HG03354 (cell line): ENCODE data around the gene COPS6.

Experiments
- ATAC-seq: cut with Tn5 transposase; IDR thresholded peaks from one replicate; pipeline ENCODE4 v1.9.1; 2021; ENCODE audit warnings: mild to moderate bottlenecking; ENCODE audit not compliant: unreplicated experiment, poor library complexity, severe bottlenecking

The COPS6 gene

DNA sequence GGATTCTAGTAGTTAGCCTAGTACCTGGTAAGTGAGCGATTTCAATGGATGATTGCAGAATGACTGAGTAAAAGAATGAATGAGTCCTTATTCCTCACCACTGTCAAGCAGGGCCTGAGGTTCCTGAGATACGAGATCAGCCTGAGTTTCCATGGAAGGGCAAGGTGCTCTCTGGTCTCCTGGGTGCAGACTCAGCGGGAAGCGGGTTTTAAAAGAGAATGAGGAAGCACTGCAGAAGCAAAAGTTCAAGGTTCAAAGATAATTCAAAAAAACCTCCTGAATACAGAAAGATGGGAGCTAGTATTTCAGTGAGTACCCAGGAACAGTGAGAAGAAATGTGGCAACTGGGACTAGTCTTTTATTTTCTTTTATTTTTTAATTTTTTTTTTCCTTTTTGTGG lies 11.6 kb upstream of the COPS6 start:
- no peak for ATAC-seq

DNA sequence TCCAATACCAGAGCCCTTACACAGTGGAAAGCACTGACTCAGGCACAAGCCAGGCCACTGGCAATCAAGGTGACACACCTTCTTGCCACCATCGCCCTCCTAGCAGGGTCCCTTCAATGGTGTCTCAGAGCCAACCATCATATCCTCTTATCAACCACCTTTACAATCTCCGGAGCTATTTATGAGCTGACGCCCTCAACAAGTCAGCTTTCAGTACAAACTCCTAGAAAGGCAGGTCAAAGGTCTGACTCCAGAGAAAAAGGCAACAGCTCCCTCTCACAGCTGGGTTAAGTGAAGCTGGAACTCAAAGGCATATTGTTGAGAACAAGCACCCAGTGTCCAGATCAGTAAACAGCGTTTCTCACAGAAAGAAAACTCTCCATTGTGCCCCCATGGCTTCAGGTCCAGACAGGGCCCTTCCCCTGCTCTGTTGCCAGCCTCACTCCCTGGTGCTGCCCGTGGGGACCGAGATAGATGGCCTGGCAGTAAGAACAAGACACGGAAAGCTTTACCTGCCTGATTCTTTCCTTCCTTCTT lies 9.7 kb upstream of the COPS6 start:
- no peak for ATAC-seq

DNA sequence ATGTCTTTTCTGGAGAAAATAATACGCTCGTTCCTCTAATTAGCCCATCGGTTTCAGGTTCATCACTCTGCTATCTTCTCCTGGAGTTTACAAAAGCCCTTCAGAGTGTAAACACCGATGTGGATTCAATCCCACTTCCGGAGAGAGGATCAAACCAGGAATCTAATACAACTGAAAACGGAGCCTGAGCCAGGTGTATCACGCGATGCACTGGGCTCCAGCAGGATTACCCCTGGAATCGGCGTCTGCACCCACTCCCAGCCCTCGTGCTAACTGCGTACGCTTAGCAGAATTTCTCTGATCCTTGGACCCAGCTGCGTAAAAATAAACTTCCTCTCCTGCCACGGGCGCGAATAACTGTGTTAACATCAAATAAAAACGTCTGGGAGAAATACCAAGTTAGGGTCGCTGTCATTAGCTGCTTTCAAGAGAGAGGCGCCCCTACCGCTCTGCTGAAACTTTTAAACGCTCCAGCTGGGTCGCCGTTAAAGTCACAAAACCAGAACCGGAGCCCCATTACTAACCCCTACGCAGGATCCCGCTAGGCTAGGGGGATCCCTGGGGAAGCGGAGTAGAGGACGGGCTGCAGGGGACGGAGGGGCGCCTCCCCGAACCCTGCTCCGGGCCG lies 7.7 kb upstream of the COPS6 start:
- no peak for ATAC-seq

DNA sequence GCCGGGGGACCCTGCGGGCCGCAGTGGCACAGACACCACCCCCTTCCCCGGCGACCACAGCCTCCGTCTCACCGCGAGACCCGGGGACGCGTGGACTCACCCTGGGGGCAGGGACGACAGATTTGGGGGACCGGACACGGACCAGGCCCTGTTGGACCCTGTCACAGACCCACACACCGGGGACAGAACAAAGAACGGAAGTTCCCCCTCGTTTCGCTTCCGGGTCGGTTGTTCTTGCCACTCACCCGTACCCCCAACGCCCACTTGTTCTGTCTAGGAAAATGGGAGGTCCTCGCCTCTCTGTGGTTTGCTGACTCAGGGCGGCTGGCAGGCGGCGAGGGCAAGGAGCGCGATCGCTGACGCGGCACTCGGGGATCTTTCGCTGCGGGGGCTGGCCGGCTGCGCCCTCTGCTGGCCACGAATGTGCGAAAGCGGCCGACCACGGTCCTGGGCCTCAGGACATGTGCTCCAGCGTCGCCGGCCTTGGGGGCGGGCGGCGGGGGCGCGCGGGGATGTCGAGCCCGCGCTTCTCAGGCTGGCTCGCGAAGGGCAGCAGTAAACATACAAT lies 7.2 kb upstream of the COPS6 start, which contains the start of gene ZNF3:
Gene ZNF3, minus strand, starts transcription at position 189 of the 568 bp plus-strand sequence. CDS start 4,366 bp downstream, outside the sequence.
- ATAC-seq, result peak; percentile 87

DNA sequence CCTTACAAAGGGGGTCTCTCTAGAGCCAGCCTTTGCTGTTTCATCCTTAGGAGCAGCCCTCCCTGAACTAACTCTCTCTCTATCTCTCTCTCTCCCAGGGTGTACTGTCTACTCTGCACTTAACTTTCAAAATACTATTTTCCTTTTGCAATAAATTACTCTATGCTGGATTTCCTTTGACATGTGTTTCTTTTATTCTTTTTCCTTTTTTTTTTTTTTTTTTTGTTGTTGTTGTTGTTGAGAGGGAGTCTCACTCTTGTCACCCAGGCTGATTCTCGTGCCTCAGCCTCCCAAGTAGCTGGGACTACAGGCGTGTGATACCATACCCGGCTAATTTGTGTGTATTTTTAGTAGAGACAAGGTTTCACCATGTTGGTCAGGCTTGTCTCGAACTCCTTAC lies 5.8 kb upstream of the COPS6 start:
- ATAC-seq, result no peak

DNA sequence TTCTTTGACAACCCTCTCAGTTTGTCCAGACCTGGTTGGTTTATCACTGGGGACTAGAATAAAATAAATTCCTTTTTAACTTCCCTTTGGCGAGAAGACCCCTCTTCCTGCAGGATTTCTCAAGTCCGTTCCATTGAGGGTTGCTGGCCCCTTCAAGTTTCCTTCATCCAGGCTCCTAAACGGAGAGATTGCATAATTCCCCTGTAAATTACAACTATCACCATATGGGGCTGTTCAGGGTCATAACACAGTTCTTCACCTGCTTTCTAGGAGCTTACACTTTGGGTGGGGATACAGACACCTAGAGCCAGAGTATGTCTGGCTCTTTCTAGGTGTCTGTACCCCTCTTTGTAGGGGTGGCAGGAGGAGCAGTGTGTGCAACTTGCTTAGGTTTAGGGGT lies 3.3 kb upstream of the COPS6 start:
- ATAC-seq, result no peak

DNA sequence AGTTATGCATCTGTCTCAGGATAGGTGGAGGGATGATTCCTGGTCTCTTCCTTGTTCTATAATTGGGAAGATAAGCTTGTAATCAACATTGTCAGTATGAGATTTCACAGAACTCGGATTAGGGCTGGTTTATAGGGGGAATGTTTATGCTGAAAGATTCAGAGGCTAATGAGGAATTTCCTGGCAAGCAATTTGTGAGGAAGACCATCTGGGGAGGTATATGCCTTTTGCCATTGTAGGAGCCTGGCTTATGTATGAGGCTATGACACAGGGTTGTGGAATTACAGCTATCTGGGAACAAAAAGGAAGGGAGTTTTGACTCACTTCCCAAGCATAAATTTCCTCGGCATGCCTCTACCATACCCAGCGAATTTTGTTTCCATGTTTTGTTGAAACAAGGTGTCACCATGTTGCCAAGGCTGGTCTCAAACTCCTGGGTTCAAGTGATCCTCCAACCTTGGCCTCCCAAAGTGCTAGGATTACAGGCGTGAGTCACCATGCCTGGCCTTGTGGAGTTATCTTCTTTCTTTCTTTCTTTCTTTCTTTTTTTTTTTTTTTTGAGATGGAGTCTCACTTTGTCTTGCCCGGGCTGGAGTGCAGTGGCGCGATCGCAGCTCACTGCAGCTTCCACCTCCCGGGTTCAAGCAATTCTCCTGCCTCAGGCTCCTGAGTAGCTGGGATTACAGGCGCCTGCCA lies 1.6 kb upstream of the COPS6 start:
- no peak for ATAC-seq

DNA sequence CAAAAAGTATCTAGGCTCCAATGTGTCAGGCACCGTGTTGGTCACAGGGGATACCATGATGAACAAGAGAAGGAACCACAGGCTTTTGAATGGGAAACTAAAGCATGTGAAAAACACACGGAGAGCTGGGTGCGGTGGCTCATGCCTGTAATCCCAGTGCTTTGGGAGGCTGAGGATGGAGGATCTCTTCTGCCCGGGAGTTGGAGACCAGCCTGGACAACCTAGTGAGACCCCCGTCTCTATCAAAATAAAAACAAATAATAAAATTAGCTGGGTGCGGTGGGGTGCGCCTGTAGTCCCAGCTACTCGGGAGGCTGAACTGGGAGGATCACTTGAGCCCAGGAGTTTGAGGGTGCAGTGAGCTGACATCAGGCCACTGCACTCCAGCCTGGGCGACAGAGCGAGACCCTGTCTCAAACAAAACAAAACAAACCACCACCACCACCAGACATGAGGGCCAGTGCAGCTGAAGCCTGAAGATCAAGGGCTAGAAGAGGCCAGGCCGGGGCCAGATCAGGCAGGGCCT lies 611 bp upstream of the COPS6 start:
- no peak for ATAC-seq

DNA sequence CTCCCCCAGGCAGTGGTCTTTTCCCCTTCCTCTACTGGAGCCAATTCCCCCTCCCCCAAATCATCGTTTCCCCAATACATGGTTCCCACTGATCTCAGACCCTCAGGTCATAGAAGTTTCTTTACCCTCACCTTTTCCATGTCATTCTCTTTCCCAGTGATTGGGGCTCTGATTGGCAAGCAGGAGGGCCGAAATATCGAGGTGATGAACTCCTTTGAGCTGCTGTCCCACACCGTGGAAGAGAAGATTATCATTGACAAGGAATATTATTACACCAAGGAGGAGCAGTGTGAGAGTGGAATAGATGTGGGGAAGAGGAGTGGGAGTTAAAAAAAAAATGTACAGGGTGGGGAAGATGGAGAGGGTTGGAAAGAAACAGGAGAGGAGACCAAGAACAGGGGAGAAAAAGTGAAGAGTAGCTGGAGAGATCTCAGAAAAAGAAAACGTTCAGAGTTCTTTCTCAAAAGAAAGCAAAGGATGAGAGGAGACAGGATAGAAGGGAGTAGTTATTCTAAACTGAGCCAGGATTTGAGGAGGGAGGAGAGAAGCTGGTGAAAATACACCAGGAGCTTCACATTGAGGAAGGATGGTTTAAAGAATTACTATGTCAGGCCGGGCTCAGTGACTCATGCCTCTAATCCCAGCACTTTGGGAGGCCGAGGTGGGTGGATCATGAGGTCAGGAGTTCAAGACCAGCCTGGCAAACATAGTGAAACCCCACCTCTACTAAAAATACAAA lies 858 bp downstream of the COPS6 start:
- no peak for ATAC-seq

DNA sequence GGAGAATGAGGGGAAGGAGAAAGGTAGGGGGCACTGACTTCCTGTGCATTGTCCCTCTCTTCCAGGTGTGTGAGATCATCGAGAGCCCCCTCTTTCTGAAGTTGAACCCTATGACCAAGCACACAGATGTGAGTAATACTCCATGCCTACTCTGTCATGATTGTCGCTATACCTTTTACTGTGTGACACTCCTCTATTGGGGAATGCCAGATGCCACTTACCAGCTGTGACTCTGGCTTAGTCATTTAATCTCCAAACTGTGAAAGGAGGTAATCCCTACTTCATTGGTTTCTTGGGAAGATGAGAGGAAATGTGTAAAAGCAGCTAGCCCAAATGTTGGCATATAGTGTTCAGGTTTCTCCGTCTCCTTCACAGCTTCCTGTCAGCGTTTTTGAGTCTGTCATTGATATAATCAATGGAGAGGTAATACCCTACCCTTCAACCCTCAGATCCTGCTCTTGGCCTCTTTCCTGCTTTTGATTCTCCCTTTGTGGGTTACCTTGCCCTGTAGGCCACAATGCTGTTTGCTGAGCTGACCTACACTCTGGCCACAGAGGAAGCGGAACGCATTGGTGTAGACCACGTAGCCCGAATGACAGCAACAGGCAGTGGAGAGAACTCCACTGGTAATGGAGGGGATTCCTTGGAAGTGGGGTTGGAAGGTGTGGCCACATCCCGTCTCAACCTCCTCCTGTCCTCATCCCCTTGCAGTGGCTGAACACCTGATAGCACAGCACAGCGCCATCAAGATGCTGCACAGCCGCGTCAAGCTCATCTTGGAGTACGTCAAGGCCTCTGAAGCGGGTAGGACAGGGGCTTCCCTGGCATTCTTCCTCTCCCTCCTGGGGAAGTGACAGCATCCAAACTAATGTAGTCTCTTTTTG lies 2.0 kb downstream of the COPS6 start:
- no peak for ATAC-seq

DNA sequence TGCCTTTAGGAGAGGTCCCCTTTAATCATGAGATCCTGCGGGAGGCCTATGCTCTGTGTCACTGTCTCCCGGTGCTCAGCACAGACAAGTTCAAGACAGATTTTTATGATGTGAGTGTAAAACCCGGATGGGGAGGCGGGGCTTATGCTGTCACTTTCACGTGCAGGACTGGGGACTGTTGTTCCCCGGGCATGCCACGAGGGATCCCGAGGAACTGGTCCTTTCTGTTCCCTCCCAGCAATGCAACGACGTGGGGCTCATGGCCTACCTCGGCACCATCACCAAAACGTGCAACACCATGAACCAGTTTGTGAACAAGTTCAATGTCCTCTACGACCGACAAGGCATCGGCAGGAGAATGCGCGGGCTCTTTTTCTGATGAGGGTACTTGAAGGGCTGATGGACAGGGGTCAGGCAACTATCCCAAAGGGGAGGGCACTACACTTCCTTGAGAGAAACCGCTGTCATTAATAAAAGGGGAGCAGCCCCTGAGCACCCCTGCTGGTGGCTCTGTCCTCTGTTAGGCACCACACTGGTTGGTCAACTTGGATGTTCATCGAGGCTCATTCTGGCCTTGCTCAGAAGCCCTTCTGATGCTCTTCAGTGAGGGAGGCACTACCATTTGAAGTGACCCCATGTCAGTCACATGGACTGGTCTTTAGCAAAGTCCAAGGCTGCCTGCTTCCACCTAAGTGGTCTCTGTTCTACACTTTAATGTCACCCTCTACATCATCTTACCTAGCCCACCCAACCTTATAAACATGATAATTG lies 2.8 kb downstream of the COPS6 start:
- ATAC-seq, result no peak

DNA sequence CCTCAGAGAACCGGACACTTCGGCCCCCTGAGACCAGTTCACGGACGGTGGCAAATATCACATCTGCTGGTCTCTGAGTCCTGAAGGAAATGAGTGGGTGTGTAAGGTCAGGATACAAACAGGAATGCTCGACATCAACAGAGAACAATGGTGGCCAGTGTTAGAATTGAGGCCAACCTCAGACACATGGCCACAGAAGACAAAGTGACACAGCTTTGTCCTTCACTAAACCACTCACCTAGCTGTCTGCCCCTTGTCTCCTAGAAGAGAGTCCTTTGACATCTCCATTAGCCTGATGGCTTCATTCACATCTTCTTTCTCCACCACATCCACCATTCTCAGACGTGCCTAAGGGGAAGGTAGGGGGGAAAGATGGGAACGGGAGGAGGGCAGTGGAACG lies 4.3 kb downstream of the COPS6 start:
- no peak for ATAC-seq

DNA sequence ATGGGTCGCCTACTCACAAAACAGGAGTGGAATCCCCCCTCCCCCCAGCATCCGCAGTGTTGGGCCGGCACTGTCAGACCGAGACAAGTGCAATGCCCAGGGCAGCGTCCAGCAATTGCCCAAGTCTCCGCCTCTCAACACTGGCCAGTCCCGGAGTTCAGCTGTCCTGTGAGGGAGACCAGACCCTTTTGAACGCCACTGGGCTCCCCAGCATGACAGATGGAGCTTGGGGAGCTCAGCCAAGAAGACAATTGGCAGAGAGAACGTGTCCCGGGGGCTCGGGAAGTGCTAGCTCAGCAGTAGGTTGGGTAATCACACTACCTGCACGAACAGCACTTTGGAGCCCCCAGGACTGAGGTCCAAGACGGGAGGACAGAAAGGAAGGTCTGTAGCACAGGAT lies 4.7 kb downstream of the COPS6 start:
- ATAC-seq, result no peak

DNA sequence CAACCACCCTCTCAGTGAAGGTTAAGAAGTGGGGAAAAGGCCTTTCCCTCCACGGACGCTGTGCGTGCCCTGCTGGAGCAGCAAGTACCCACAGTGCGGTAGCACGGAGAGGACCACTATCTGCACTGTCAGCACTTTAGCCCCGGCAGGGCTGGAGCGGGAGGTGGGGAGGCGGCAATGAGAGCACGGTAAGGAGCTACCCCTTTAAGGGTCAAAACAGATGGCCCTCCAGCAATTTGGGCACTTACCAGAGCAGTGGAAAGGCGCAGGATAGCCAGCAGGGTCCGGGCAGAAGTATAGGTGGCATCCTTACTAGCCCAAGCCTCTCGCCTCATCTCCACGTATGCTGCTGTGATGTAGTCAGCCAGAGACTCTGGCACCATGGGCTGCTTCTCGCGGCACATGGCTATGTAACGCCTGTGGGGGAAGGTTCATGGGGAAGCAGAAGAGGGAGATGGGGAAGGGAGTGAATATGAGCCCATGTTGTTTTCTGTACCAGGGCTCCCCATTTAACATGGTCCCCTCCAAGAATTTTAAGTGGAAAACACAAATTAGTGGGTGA lies 5.2 kb downstream of the COPS6 start:
- ATAC-seq, result no peak

DNA sequence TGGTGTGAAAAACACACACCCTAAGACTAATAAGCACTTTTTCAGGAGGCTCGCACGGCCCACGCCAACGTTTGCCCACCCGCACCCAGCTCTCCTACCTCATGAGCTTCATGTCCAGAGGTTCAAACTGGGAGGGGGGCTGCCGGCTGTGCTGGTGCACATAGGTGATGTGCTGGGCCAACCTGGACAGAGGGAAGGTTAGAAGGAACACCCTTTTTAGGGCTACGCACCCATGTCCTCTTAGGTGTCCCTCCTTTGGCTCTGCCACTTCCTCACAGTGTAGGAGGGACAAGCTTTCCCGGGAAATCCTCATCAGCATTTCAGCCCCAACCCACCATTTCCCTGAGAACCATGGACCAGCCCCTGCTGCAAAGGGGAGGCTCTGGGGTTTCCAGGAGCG lies 6.5 kb downstream of the COPS6 start:
- no peak for ATAC-seq

DNA sequence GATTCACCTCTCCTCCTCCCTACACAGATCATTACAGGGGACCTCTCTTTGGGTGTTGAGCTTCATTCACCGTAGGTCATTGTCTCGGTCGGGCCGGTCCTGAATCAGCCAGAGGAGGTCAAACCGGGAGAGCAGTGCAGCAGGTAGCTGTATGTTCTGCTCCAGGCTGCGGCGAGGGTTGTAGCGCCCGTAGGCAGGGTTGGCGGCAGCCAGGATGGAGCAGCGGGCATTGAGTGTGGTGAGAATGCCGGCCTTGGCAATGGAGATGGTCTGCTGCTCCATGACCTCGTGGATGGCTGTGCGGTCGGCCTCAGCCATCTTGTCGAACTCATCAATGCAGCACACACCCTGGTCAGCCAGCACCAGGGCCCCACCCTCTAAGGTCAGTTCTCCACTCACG lies 6.9 kb downstream of the COPS6 start:
- no peak for ATAC-seq

DNA sequence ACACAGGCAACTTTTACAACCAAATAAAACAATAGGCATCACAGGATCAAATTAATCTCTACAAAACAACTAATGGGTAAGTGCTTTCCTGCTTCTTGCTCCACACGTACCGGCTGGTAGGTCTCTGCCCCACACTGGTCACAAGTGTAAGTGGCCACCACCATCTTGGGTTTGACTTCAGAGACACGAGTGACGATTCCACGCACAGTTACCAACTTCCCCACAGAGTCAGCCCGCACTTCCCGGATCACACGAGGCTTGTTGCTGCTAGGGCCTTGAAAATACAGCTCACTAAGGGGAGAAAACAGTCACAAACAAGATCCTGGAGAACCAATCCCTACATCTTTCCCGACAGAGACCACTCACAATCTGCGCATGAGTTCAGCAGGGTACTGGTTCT lies 10.1 kb downstream of the COPS6 start:
- ATAC-seq, result no peak

DNA sequence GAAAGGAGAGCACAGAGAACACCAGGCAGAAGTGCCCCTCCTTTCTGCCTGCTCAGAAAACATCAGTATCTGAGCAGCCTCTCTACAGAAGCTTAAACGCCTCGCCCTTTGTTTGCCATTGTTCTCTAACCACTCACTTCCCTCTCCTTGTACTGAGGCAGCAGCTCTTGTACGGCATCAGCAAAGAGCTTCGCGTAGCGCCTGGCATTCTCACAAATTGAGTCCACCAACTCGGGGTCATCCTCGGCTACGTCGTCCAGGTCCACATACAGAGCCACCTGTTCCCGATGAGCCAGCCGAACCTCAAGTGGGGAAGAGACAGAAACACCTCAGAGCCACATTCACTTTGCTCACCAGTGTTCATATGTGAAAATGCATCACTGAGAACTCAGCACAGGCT lies 10.7 kb downstream of the COPS6 start:
- no peak for ATAC-seq
